ENCODE measurements around the gene ITGA8. TPM values are rescaled to one million over a fixed set of nuclear protein-coding genes. Genes with fewer than 3 reads are reported as not detected.

Gene ITGA8
- total and polyA plus RNA-seq, 2 of the 13 experiments (the other 11 are each of a cell fraction or from before 2014, with no cell fraction given) = not detected

GRCh38 chr10:15624401-15625196 is 95.1 kb downstream of the ITGA8 start:
- no peak for ATAC-seq

More at GRCh38 chr10:15624401-15625196, 95.1 kb downstream of the ITGA8 start:
- H3K27me3 ChIP-seq (ENCODE audit: control insufficient read depth in 1 of 2, insufficient read depth in 2 of 2, low read length in 2 of 2) = no peaks in the 10 kb centered on the region; a peak in 2 of 5 replicates
- no peak overlapping the region for H2AFZ ChIP-seq (ENCODE audit: low read length)
- no peaks in the 10 kb centered on the region for H3K36me3 ChIP-seq (replicated peaks in 1 of 2; ENCODE audit: control insufficient read depth in 1 of 2, insufficient read depth in 2 of 2, low read length in 2 of 2)
- TF ChIP-seq POLR2AphosphoS5 (IDR thresholded peaks at IDR 0.05; ENCODE audit: low read depth, low read length) = no peak
- TF ChIP-seq U2AF1 (optimal IDR thresholded peaks at IDR 0.05; ENCODE audit: low read depth, low read length) = no peak
- TF ChIP-seq, protein P1, sequence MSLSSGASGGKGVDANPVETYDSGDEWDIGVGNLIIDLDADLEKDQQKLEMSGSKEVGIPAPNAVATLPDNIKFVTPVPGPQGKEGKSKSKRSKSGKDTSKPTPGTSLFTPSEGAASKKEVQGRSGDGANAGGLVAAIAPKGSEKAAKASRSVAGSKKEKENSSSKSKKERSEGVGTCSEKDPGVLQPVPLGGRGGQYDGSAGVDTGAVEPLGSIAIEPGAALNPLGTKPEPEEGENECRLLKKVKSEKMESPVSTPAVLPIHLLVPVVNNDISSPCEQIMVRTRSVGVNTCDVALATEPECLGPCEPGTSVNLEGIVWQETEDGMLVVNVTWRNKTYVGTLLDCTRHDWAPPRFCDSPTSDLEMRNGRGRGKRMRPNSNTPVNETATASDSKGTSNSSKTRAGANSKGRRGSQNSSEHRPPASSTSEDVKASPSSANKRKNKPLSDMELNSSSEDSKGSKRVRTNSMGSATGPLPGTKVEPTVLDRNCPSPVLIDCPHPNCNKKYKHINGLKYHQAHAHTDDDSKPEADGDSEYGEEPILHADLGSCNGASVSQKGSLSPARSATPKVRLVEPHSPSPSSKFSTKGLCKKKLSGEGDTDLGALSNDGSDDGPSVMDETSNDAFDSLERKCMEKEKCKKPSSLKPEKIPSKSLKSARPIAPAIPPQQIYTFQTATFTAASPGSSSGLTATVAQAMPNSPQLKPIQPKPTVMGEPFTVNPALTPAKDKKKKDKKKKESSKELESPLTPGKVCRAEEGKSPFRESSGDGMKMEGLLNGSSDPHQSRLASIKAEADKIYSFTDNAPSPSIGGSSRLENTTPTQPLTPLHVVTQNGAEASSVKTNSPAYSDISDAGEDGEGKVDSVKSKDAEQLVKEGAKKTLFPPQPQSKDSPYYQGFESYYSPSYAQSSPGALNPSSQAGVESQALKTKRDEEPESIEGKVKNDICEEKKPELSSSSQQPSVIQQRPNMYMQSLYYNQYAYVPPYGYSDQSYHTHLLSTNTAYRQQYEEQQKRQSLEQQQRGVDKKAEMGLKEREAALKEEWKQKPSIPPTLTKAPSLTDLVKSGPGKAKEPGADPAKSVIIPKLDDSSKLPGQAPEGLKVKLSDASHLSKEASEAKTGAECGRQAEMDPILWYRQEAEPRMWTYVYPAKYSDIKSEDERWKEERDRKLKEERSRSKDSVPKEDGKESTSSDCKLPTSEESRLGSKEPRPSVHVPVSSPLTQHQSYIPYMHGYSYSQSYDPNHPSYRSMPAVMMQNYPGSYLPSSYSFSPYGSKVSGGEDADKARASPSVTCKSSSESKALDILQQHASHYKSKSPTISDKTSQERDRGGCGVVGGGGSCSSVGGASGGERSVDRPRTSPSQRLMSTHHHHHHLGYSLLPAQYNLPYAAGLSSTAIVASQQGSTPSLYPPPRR (CRISPR knock-in tag; IDR thresholded peaks at IDR 0.05; ENCODE audit: borderline replicate concordance) = no peak
- no peak for TF ChIP-seq SP5 (CRISPR knock-in tag; IDR thresholded peaks at IDR 0.05; ENCODE audit: borderline replicate concordance, low read depth)
- no peak for TF ChIP-seq TBX2 (CRISPR knock-in tag; IDR thresholded peaks at IDR 0.05; ENCODE audit: borderline replicate concordance)
- no peak for TF ChIP-seq MAX (IDR thresholded peaks at IDR 0.05)
- no peak for TF ChIP-seq SMARCC2 (IDR thresholded peaks at IDR 0.05)
- no peak for TF ChIP-seq MED1 (CRISPR knock-in tag; IDR thresholded peaks at IDR 0.05)
- no peak for TF ChIP-seq MTF1 (CRISPR knock-in tag; IDR thresholded peaks at IDR 0.05)
- TF ChIP-seq HNRNPUL1 (IDR thresholded peaks at IDR 0.05; ENCODE audit: low read depth, low read length) = no peak
- no peak for TF ChIP-seq HNF4G (IDR thresholded peaks at IDR 0.05; ENCODE audit: borderline replicate concordance, low read depth, low read length)
- TF ChIP-seq HNF4G (CRISPR knock-in tag; IDR thresholded peaks at IDR 0.05; ENCODE audit: borderline replicate concordance, low read depth) = no peak
- no peak for TF ChIP-seq NFKB2 (CRISPR knock-in tag; IDR thresholded peaks at IDR 0.05; ENCODE audit: borderline replicate concordance)
- no peak for TF ChIP-seq ZNF552 (CRISPR knock-in tag; IDR thresholded peaks at IDR 0.05; ENCODE audit: borderline replicate concordance)
- H3K9ac ChIP-seq (ENCODE audit: insufficient read depth, low read depth, low read length) = no peak overlapping the region
- no peak for DNase-seq (ENCODE audit: low spot score)
- intact Hi-C loops (cut with micrococcal nuclease; ENCODE audit: unreplicated experiment) = no loop called here
- no peak overlapping the region for H3K27ac ChIP-seq (ENCODE audit: extremely low read length, insufficient read depth, low read length)
- H3K79me2 ChIP-seq (ENCODE audit: insufficient read depth, low read length) = no peaks in the 10 kb centered on the region
- no peak overlapping the region for H3K4me2 ChIP-seq (ENCODE audit: low read depth, low read length)
- 3% methylated on average over 6 of the region's 6 CpGs for WGBS (ENCODE audit: low lambda C conversion rate)
- in situ Hi-C loops (cut with HindIII; ENCODE audit: extremely low pct_ligation_motif_present, low pct_unique_long_range_greater_than_20kb) = no loop called here
- no peaks in the 10 kb centered on the region for H4K20me1 ChIP-seq (ENCODE audit: insufficient read depth, low read length)
- ChIA-PET POLR2A (no interaction called here), CTCF (ENCODE audit: low intra/inter-chr PET ratio, low total read pairs) (no interaction called here)
- H3K4me3 ChIP-seq (replicated peaks in 1 of 3; ENCODE audit: insufficient read depth in 1 of 3, low read depth in 2 of 3, low read length in 3 of 3) = no peak overlapping the region
- no peaks in the 10 kb centered on the region for H3K4me1 ChIP-seq (ENCODE audit: insufficient read depth, low read length)
- no peaks in the 10 kb centered on the region for H3K9me3 ChIP-seq (ENCODE audit: low read length)
- no peak for FAIRE-seq
- BruUV-seq (replicated peaks) = no TSS peak

Measured in HepG2 (cell line).